Measurements from ENCODE around the gene TAGLN3. TPM values are rescaled to one million over a fixed set of nuclear protein-coding genes. Genes with fewer than 3 reads are reported as not detected.
A peak's percentile ranks its signal among the peaks of the same experiment; 100 is the strongest.

TAGLN3 gene
- total RNA-seq, 2 donors from 2014 or later: 1.8 TPM; not detected in 1

GRCh38 chr3:112011376-112011940 is 12.7 kb downstream of the TAGLN3 start:
- Histone ChIP-seq H3K27me3 (no peaks in the 10 kb centered on the region), H3K27ac (no peak overlapping the region), H3K9ac (ENCODE audit: low read depth in 2 of 2, low read length in 2 of 2) (no peak overlapping the region), H3K36me3 (no peaks in the 10 kb centered on the region), H3K9me3 (no peaks in the 10 kb centered on the region), H3K4me1 (no peaks in the 10 kb centered on the region), H3K4me3 (no peak overlapping the region)
- intact Hi-C loops (cut with DNase I): no loop called here
- DNase-seq: no peak
- TF ChIP-seq CTCF (IDR thresholded peaks at IDR 0.05): no peak

DNA sequence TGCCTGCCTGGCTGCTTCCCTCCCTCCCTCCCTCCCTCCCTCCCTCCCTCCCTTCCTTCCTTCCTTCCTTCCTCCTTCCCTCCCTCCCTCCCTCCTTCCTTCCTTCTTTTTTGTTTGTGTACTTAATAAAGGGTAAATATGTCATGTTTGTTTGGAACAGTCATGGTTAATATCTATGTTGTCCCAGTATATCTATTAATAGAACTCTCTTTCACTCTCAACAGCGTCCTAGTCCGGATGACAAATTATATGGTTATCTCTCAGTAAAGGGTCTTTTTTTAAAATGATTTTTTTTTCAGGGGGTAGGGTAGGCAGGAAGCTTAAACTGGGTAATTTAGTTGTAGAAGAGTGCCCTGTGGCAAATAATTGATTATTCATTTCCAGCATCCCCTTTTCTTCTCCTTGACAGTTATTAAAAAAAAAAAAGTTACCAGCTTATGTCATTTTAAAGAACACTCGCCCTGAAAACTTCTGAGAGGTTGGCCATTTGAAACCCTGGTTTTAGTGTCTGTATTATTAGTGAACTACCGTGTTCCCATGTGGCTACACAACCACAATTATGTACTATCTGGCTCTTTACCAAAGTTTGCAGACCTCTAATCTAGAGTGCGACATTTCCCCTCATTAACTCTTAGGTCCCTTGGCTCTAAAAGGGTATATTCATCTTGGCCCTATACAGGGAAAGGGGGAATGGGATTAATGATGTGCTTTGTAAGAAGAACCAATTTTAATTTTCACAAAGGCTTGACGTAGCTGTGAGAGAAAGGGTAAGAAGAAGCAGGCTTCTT is 13.7 kb downstream of the TAGLN3 start:
- Histone ChIP-seq H3K9me3 (no peaks in the 10 kb centered on the region), H3K36me3 (no peaks in the 10 kb centered on the region), H3K9ac (ENCODE audit: low read depth in 2 of 2, low read length in 2 of 2) (no peak overlapping the region), H3K27ac (no peak overlapping the region), H3K27me3 (no peaks in the 10 kb centered on the region), H3K4me1 (no peaks in the 10 kb centered on the region), H3K4me3 (no peak overlapping the region)
- intact Hi-C loops (cut with DNase I): no loop called here
- DNase-seq: no peak
- no peak for TF ChIP-seq CTCF (IDR thresholded peaks at IDR 0.05)

GRCh38 chr3:112013058-112013783 is 14.5 kb downstream of the TAGLN3 start:
- Histone ChIP-seq H3K27ac (no peak overlapping the region), H3K9me3 (no peaks in the 10 kb centered on the region), H3K27me3 (no peaks in the 10 kb centered on the region), H3K36me3 (no peaks in the 10 kb centered on the region), H3K9ac (ENCODE audit: low read depth in 2 of 2, low read length in 2 of 2) (no peak overlapping the region), H3K4me1 (no peaks in the 10 kb centered on the region), H3K4me3 (no peak overlapping the region)
- intact Hi-C loops (cut with DNase I): no loop called here
- peak; percentile 44 for TF ChIP-seq CTCF (IDR thresholded peaks at IDR 0.05)
- DNase-seq: peak; percentile 55

DNA sequence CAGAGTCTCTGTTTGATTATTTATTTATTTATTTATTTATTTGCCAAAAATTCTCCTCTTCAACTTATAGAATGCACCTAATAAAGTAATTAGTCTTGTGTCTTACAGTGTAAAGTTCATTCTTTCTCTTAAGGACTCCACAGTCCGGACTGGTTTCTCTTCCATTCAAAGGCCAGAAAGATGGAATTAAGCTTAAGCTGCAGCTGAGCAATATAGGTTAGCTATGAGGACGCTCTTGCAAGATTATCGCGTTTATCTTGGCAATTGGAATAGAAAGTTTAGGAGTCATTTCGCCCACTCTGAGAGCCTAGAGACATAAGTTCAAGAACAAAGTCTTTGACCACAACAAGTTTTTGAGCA is 15.0 kb downstream of the TAGLN3 start:
- no peaks in the 10 kb centered on the region for H3K4me1 ChIP-seq
- no peak overlapping the region for H3K27ac ChIP-seq
- H3K36me3 ChIP-seq: no peaks in the 10 kb centered on the region
- no peak for TF ChIP-seq CTCF (IDR thresholded peaks at IDR 0.05)
- intact Hi-C loops (cut with DNase I): no loop called here
- H3K4me3 ChIP-seq: no peak overlapping the region
- H3K9me3 ChIP-seq: no peaks in the 10 kb centered on the region
- no peaks in the 10 kb centered on the region for H3K27me3 ChIP-seq
- DNase-seq: no peak
- H3K9ac ChIP-seq (ENCODE audit: low read depth in 2 of 2, low read length in 2 of 2): no peak overlapping the region

- no peak overlapping the region for H3K27ac ChIP-seq
- intact Hi-C loops (cut with DNase I): loop anchor here (2.0 kb wide), 1 partner anchor 30 kb away; no protein-coding TSS in a partner anchor
- TF ChIP-seq CTCF (IDR thresholded peaks at IDR 0.05): no peak
- no peaks in the 10 kb centered on the region for H3K27me3 ChIP-seq
- H3K9ac ChIP-seq (ENCODE audit: low read depth in 2 of 2, low read length in 2 of 2): no peak overlapping the region
- DNase-seq: no peak
- H3K4me1 ChIP-seq: no peaks in the 10 kb centered on the region
- H3K4me3 ChIP-seq: no peak overlapping the region
- no peaks in the 10 kb centered on the region for H3K9me3 ChIP-seq
- H3K36me3 ChIP-seq: no peaks in the 10 kb centered on the region
Observed at GRCh38 chr3:112017091-112017490, 18.4 kb downstream of the TAGLN3 start.
